ENCODE results near the gene M1AP.

M1AP gene

GRCh38 chr2:74512744-74513604, 135.2 kb downstream of the M1AP start:
- H3K27me3 Mint-ChIP-seq = peaks cover 63% of the 10 kb centered on the region
- no peak overlapping the region for H3K4me3 Mint-ChIP-seq
- peaks cover 37% of the 10 kb centered on the region for H3K4me1 Mint-ChIP-seq (ENCODE audit: low read depth)
- no peaks in the 10 kb centered on the region for H3K36me3 Mint-ChIP-seq (ENCODE audit: low read depth)
- DNase-seq = no peak
- H3K9me3 Mint-ChIP-seq = no peaks in the 10 kb centered on the region
- no peak overlapping the region for H3K27ac Mint-ChIP-seq

- Mint-ChIP-seq H3K4me3 (no peak overlapping the region), H3K27me3 (peaks cover 51% of the 10 kb centered on the region), H3K27ac (no peak overlapping the region), H3K9me3 (no peaks in the 10 kb centered on the region), H3K36me3 (ENCODE audit: low read depth) (peaks cover 14% of the 10 kb centered on the region), H3K4me1 (ENCODE audit: low read depth) (peaks cover 44% of the 10 kb centered on the region)
- DNase-seq = no peak
Measured at GRCh38 chr2:74511104-74511989, 136.8 kb downstream of the M1AP start.

GRCh38 chr2:74510272-74510671, 137.9 kb downstream of the M1AP start:
- H3K4me3 Mint-ChIP-seq = no peak overlapping the region
- H3K27me3 Mint-ChIP-seq = peaks cover 46% of the 10 kb centered on the region
- no peaks in the 10 kb centered on the region for H3K9me3 Mint-ChIP-seq
- H3K36me3 Mint-ChIP-seq (ENCODE audit: low read depth) = peaks cover 23% of the 10 kb centered on the region
- H3K27ac Mint-ChIP-seq = no peak overlapping the region
- no peak for DNase-seq
- peaks cover 45% of the 10 kb centered on the region for H3K4me1 Mint-ChIP-seq (ENCODE audit: low read depth)

DNA sequence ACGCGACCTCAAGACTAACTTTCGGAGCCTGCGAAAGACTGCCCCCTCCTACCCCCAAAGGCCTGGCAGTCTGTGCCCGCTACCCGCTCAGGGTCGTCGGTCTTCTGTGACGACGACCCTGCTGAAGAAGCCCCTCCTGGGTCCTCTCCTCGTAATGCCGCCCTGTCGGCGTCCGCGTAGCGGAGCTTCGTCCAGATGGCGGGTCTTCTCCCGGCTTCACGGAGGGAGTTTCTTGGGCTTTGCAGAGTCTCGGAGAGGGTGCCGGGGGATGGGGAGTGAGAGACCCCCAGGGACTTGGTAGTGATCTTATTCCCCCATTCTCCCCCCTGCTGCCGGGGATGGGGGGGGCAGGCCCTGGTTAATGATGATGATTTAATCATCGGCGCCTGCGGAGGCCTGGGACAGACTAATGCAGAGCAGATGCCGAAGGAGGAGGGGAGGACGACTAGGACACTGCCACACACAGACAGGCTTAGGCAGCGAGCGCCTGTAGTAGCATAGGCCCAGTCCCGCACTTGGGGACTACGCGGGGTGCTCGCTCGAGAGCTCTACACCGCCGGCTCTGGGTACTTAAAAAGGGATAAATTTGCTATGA, 140.1 kb downstream of the M1AP start:
- peaks cover 55% of the 10 kb centered on the region for H3K27me3 Mint-ChIP-seq
- peak overlapping the region; percentile 99 for H3K27ac Mint-ChIP-seq
- no peak for DNase-seq
- peak overlapping the region; percentile 93 for H3K4me3 Mint-ChIP-seq
- no peaks in the 10 kb centered on the region for H3K9me3 Mint-ChIP-seq
- peaks cover 35% of the 10 kb centered on the region for H3K36me3 Mint-ChIP-seq (ENCODE audit: low read depth)
- H3K4me1 Mint-ChIP-seq (ENCODE audit: low read depth) = peaks cover 53% of the 10 kb centered on the region

Data from activated T-cell treated with anti-CD3 and anti-CD28 coated beads, Interleukin-2, amount 50 U/mL, for 24 hours (primary cell).